Fibroblast of the aortic adventitia (primary cell): ENCODE measurements around the gene REEP5. TPM values are rescaled to one million over a fixed set of nuclear protein-coding genes. Genes with fewer than 3 reads are reported as not detected.
A peak's percentile ranks its signal among the peaks of the same experiment; 100 is the strongest.

Experiments used
- DNase-seq: peaks from one replicate; pipeline ENCODE4 v3.0.0-alpha.2; 2010; ENCODE audit warnings: low read depth
- H3K4me3 ChIP-seq: 2 replicates; pipeline ENCODE4 v1.5.1; 2011; ENCODE audit warnings: low read depth, mild to moderate bottlenecking, control low read depth, low read length, moderate library complexity
- total RNA-seq: library from RNA; depleted of rRNA; stranded (reverse); fragments of >200 nt; gene quantifications from 2 replicates; pipeline ENCODE4 v1.2.3, GENCODE V29; 2012; ENCODE audit warnings: low replicate concordance
- TF ChIP-seq, protein P1 (sequence below): IDR thresholded peaks from 2 replicates; pipeline ENCODE4 v1.5.1; 2011; ENCODE audit warnings: mild to moderate bottlenecking, low read length, control low read depth, inconsistent platforms; ENCODE audit not compliant: insufficient read depth

The REEP5 gene
- total RNA-seq, 1 donor, result 60.0 TPM

DNA sequence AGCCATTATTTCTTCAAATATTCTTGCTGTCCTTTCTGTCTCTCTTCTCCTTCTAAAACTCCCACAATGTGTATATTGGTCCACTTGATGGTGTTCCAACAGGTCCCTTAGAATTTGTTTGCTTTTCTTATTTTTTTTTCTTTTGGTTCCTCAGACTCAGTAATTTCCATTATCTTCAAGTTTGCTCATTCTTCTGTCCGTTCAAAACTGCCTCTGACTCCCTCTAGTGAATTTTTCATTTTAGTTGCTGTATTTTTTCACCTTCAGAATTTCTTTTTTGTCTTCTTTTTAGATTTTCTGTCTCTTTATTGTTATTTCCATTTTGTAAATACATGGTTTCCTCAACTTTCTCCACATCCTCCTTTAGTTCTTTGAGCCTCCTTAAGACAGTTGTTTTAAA lies 67.4 kb downstream of the REEP5 start:
- H3K4me3 ChIP-seq, result no peak overlapping the region
- TF ChIP-seq, protein P1, sequence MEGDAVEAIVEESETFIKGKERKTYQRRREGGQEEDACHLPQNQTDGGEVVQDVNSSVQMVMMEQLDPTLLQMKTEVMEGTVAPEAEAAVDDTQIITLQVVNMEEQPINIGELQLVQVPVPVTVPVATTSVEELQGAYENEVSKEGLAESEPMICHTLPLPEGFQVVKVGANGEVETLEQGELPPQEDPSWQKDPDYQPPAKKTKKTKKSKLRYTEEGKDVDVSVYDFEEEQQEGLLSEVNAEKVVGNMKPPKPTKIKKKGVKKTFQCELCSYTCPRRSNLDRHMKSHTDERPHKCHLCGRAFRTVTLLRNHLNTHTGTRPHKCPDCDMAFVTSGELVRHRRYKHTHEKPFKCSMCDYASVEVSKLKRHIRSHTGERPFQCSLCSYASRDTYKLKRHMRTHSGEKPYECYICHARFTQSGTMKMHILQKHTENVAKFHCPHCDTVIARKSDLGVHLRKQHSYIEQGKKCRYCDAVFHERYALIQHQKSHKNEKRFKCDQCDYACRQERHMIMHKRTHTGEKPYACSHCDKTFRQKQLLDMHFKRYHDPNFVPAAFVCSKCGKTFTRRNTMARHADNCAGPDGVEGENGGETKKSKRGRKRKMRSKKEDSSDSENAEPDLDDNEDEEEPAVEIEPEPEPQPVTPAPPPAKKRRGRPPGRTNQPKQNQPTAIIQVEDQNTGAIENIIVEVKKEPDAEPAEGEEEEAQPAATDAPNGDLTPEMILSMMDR, result no peak
- DNase-seq, result no peak

DNA sequence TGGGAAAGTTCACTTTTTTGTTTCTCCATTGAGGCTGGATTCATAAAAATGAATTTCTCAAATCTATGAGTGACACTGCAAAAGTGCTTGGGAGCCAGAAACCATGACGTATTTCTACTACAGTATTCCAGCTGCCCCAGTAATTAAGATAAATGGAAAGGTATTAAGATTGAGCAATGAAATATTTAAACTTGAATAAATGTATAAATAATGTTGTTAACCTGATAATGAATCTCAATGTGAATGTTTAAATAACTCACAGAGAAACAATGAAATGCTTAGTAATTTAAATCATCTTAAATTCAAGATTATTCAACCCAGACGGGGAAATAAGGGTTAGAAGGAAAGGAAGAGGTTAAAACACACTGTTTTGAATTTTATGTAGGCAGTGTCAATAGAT lies 72.1 kb downstream of the REEP5 start:
- DNase-seq, result no peak
- TF ChIP-seq, protein P1, result no peak
- H3K4me3 ChIP-seq, result no peak overlapping the region

DNA sequence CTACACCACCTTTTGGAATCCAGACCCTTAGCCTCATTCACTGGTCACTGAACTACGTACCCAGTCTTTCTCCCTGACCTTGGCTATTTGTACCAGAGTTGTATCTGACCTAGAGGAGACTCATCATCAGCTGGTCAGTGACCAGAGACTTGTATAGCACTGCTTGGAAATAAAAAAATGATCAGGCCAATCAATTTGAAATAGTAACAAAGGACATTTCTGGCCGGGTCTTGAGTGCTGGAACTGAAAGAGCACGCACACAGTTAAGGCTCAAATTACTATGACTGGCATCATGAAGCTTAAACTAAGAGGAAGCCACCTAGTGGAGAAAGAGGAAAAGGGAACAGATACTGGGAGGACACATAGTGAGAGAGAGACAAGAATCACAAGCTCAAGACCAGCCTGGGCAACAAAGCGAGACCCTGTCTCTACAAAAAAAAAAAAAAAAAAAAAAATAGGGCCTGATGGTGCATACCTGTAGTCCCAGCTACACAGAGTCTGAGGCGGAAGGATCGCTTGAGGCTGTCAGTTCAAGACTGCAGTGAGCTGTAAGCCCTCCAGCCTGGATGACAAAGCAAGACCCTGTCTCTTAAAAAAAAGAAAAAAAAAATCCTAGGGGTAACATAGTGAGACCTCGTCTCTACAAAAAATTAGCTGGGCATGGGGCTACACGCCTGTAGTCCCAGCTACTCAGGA lies 73.8 kb downstream of the REEP5 start:
- peak; percentile 79 for DNase-seq
- peak overlapping the region; percentile 2 for H3K4me3 ChIP-seq
- TF ChIP-seq, protein P1, result peak; percentile 82

DNA sequence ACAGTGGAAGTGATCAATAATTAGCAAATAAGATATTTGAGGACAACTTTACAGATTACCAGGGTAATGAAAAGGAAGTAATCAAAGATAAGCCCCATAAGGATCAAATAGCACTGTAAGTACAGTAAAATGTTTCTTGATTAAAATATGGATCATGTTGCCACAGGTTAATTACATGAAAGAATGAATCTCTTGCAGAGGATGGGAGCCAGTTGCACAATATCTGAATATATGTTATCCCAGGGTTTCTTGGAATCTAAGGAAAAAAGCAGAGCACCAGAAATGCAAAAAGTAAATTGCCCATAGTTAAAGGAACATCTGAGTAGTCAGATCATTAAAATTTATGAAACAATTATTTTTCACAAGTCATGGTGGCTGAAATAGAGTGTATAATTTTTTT lies 74.7 kb downstream of the REEP5 start:
- TF ChIP-seq, protein P1, result no peak
- no peak overlapping the region for H3K4me3 ChIP-seq
- no peak for DNase-seq

DNA sequence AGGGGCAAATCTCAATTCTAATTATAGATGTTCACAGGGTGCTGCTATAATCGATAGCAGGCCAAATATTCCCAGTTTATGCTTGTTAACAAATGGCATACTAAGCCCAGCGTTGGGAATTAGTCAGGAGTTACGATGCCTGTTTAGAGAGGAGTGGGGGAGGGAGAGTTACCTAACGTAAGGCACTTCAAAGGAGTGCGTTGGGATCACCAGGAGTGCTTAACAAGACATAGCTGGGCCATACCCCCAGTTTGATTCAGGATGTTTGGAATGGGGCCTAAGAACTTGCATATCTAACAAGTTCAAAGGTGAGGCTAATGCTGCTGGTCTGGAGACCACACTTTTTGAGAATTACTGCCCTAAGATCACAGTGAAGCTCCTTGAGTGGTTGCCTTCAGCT lies 75.5 kb downstream of the REEP5 start:
- no peak overlapping the region for H3K4me3 ChIP-seq
- DNase-seq, result no peak
- TF ChIP-seq, protein P1, result no peak

DNA sequence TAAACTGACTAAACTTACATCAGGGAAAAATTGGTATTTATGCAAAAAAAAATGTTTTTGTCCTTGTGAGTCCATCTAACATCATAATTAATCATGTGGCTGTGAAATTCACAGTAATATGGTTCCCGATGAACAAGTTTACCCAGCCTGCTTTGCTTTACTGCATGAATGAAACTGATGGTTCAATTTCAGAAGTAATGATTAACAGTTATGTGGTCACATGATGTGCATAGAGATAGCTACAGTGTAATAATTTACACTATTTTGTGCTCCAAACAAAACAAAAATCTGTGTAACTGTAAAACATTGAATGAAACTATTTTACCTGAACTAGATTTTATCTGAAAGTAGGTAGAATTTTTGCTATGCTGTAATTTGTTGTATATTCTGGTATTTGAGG lies 77.5 kb downstream of the REEP5 start:
- no peak for DNase-seq
- TF ChIP-seq, protein P1, result no peak
- H3K4me3 ChIP-seq, result no peak overlapping the region

DNA sequence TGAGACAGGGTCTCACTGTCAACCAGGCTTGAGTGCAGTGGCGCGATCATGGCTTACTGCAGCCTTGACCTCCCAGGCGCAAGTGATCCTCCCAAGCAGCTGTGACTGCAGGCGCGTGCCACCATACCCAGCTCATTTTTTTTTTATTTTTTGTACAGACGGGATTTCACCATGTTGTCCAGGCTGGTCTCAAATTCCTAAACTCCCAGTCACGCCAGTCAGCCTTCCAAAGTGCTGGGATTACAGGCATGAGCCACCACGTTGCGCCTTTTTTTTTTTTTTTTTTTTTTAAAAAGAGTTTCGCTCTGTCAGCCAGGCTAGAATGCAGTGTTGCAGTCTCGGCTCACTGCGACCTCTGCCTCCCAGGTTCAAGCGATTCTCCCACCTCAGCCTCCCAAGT lies 88.1 kb downstream of the REEP5 start:
- DNase-seq, result no peak
- TF ChIP-seq, protein P1, result no peak
- no peak overlapping the region for H3K4me3 ChIP-seq
